NCI-H82 treated with DMSO at 0.1 percent for 48 hours (cell line): ENCODE results near the gene ST7.
A peak's percentile ranks its signal among the peaks of the same experiment; 100 is the strongest.

Experiments used
- DNase-seq: peaks from one replicate; lab custom pipeline; 2025; ENCODE audit not compliant: unreplicated experiment; lab: John Stamatoyannopoulos, UW

Gene ST7

GRCh38 chr7:117051808-117052207 lies 98.5 kb downstream of the ST7 start:
- no peak for DNase-seq

GRCh38 chr7:117053432-117053831 lies 100.1 kb downstream of the ST7 start:
- DNase-seq: no peak

- no peak for DNase-seq
Measured at GRCh38 chr7:117061751-117062150, 108.5 kb downstream of the ST7 start.

- no peak for DNase-seq
Measured at GRCh38 chr7:117062300-117062699, 109.0 kb downstream of the ST7 start.

- no peak for DNase-seq
Measured at GRCh38 chr7:117064688-117065087, 111.4 kb downstream of the ST7 start.

GRCh38 chr7:117065571-117066150 lies 112.4 kb downstream of the ST7 start:
- DNase-seq: no peak

- DNase-seq: no peak
Measured at GRCh38 chr7:117066668-117067067, 113.4 kb downstream of the ST7 start.

GRCh38 chr7:117067340-117067739 lies 114.0 kb downstream of the ST7 start:
- DNase-seq: no peak

GRCh38 chr7:117068511-117069145 lies 115.3 kb downstream of the ST7 start:
- DNase-seq: no peak

GRCh38 chr7:117069379-117069778 lies 116.1 kb downstream of the ST7 start:
- no peak for DNase-seq

- DNase-seq: no peak
Measured at GRCh38 chr7:117071551-117071950, 118.2 kb downstream of the ST7 start.

- peak; percentile 9 for DNase-seq
Measured at GRCh38 chr7:117072620-117073118, 119.4 kb downstream of the ST7 start.

GRCh38 chr7:117074378-117074777 lies 121.1 kb downstream of the ST7 start:
- peak; percentile 90 for DNase-seq

- no peak for DNase-seq
Measured at GRCh38 chr7:117075934-117076333, 122.6 kb downstream of the ST7 start.

GRCh38 chr7:117076426-117076943 lies 123.2 kb downstream of the ST7 start:
- no peak for DNase-seq

- no peak for DNase-seq
Measured at GRCh38 chr7:117077658-117078057, 124.4 kb downstream of the ST7 start.

- no peak for DNase-seq
Measured at GRCh38 chr7:117082647-117083046, 129.3 kb downstream of the ST7 start.

GRCh38 chr7:117083648-117084047 lies 130.3 kb downstream of the ST7 start:
- DNase-seq: no peak

GRCh38 chr7:117084286-117084685 lies 131.0 kb downstream of the ST7 start:
- DNase-seq: no peak

GRCh38 chr7:117085275-117085674 lies 132.0 kb downstream of the ST7 start:
- DNase-seq: no peak

GRCh38 chr7:117085769-117086463 lies 132.6 kb downstream of the ST7 start:
- DNase-seq: no peak

GRCh38 chr7:117086788-117087187 lies 133.5 kb downstream of the ST7 start:
- no peak for DNase-seq
